K562 treated with DMSO at 1 percent for 24 hours (cell line): ENCODE measurements around the gene EIF3CL. TPM values are rescaled to one million over a fixed set of nuclear protein-coding genes. Genes with fewer than 3 reads are reported as not detected.

Source experiments
- total RNA-seq: library from RNA; unstranded; fragments of 300-600 nt; gene quantifications from 2 replicates; pipeline ENCODE4 v1.2.3, GENCODE V29; 2022; ENCODE audit warnings: low read depth; ENCODE audit not compliant: insufficient read depth

EIF3CL gene
- 157 and 160 TPM in 2 replicates for total RNA-seq

GRCh38 chr16:28403220-28404072 is at the start of gene EIF3CL:
Gene EIF3CL, minus strand, starts transcription at chr16:28403841. Its CDS starts 223 bp downstream, at chr16:28403618.

GRCh38 chr16:28363408-28363807 is 40.2 kb downstream of the EIF3CL start, which contains the start of gene NPIPB6:
Gene NPIPB6, minus strand, starts transcription at chr16:28363508. Its CDS starts 686 bp downstream, at chr16:28362822.

Other genes starting within 250 kb of the EIF3CL start
- gene XPO6, start 191.9 kb downstream of the EIF3CL start, total RNA-seq: 90.3 and 90.7 TPM in 2 replicates
- gene SBK1, start 111.3 kb downstream of the EIF3CL start, total RNA-seq: 0.19 and 0.28 TPM in 2 replicates
- gene NPIPB6, start 40.3 kb downstream of the EIF3CL start, total RNA-seq: not detected in 2 replicates
- not detected in 2 replicates for gene NPIPB7, start 68.5 kb upstream of the EIF3CL start, total RNA-seq
- 35.5 and 35.7 TPM in 2 replicates for gene CLN3, start 88.2 kb upstream of the EIF3CL start, total RNA-seq
- 4.1 and 4.6 TPM in 2 replicates for gene APOBR, start 90.8 kb upstream of the EIF3CL start, total RNA-seq
- gene IL27, start 103.0 kb upstream of the EIF3CL start, total RNA-seq: not detected in 2 replicates
- gene NUPR1, start 135.1 kb upstream of the EIF3CL start, total RNA-seq: 105 and 107 TPM in 2 replicates
- 32.3 and 36.2 TPM in 2 replicates for gene SGF29, start 150.1 kb upstream of the EIF3CL start, total RNA-seq
- 6.9 and 9.0 TPM in 2 replicates for gene SULT1A2, start 193.2 kb upstream of the EIF3CL start, total RNA-seq
- gene SULT1A1, start 206.2 kb upstream of the EIF3CL start, total RNA-seq: 72.4 and 86.3 TPM in 2 replicates
- gene NPIPB8, start 234.2 kb upstream of the EIF3CL start, total RNA-seq: not detected in 2 replicates